A172 (cell line): ENCODE results near the gene DHX16. TPM values are rescaled to one million over a fixed set of nuclear protein-coding genes. Genes with fewer than 3 reads are reported as not detected.

Experiments used
- DNase-seq: peaks from one replicate; pipeline ENCODE4 v3.0.0-alpha.2; 2015; ENCODE audit warnings: low spot score
- total RNA-seq: library from RNA; depleted of rRNA; stranded (reverse); fragments of >200 nt; shearing (Covaris generic); gene quantifications from 2 replicates; pipeline ENCODE4 v1.2.3, GENCODE V29; 2014; rRNA removed

DHX16 gene
- total RNA-seq, 1 experiment from 2014 or later: 30.4 TPM

GRCh38 chr6:30603961-30604360 is 68.8 kb downstream of the DHX16 start:
- DNase-seq: no peak

Other genes starting within 250 kb of the DHX16 start
- 86.1 and 89.5 TPM in 2 replicates for gene HLA-E, start 183.5 kb downstream of the DHX16 start, total RNA-seq
- 15.0 and 28.2 TPM in 2 replicates for gene GNL1, start 116.5 kb downstream of the DHX16 start, total RNA-seq
- 5.5 and 7.6 TPM in 2 replicates for gene PRR3, start 115.7 kb downstream of the DHX16 start, total RNA-seq
- gene ABCF1, start 101.6 kb downstream of the DHX16 start, total RNA-seq: 45.6 and 45.7 TPM in 2 replicates
- gene PPP1R10, start 55.8 kb downstream of the DHX16 start, total RNA-seq: 22.6 and 28.2 TPM in 2 replicates
- gene MRPS18B, start 55.2 kb downstream of the DHX16 start, total RNA-seq: 76.8 and 82.8 TPM in 2 replicates
- 2.4 and 5.9 TPM in 2 replicates for gene ATAT1, start 46.1 kb downstream of the DHX16 start, total RNA-seq
- 4.8 and 6.1 TPM in 2 replicates for gene C6orf136, start 25.9 kb downstream of the DHX16 start, total RNA-seq
- 62.3 and 66.2 TPM in 2 replicates for gene PPP1R18, start 13.6 kb upstream of the DHX16 start, total RNA-seq
- 13.2 and 14.0 TPM in 2 replicates for gene NRM, start 18.0 kb upstream of the DHX16 start, total RNA-seq
- gene MDC1, start 44.3 kb upstream of the DHX16 start, total RNA-seq: 4.8 and 7.6 TPM in 2 replicates
- gene TUBB, start 47.3 kb upstream of the DHX16 start, total RNA-seq: 1,118 and 1,364 TPM in 2 replicates
- 163 and 165 TPM in 2 replicates for gene FLOT1, start 69.7 kb upstream of the DHX16 start, total RNA-seq
- 61.1 and 63.2 TPM in 2 replicates for gene IER3, start 71.5 kb upstream of the DHX16 start, total RNA-seq
- gene DDR1, start 211.5 kb upstream of the DHX16 start, total RNA-seq: 39.0 and 50.9 TPM in 2 replicates
- 8.9 and 24.9 TPM in 2 replicates for gene GTF2H4, start 235.2 kb upstream of the DHX16 start, total RNA-seq
- 25.2 and 28.2 TPM in 2 replicates for gene VARS2, start 241.2 kb upstream of the DHX16 start, total RNA-seq